ENCODE data around the gene NPPA.

DNA sequence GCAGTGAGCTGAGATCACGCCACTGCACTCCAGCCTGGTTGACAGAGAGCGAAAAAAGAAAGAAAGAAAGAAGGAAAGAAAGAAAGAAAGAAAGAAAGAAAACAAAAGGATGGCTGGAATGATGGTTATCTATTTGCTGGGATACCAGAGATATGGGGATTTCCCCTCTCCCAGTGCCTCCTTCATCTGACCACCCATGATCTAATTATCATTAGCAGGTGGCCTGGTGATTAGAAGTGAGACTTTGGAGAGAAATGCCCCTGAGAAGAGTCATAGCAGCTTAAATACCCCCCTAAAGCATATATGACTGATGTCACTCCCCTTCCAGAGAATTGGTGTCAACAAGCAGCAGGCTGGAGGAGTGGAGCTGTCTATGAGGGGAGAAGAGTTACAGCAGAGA is 12.5 kb upstream of the NPPA start:
- TF ChIP-seq, protein P1, sequence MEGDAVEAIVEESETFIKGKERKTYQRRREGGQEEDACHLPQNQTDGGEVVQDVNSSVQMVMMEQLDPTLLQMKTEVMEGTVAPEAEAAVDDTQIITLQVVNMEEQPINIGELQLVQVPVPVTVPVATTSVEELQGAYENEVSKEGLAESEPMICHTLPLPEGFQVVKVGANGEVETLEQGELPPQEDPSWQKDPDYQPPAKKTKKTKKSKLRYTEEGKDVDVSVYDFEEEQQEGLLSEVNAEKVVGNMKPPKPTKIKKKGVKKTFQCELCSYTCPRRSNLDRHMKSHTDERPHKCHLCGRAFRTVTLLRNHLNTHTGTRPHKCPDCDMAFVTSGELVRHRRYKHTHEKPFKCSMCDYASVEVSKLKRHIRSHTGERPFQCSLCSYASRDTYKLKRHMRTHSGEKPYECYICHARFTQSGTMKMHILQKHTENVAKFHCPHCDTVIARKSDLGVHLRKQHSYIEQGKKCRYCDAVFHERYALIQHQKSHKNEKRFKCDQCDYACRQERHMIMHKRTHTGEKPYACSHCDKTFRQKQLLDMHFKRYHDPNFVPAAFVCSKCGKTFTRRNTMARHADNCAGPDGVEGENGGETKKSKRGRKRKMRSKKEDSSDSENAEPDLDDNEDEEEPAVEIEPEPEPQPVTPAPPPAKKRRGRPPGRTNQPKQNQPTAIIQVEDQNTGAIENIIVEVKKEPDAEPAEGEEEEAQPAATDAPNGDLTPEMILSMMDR (IDR thresholded peaks at IDR 0.05) = no peak
- no peak for TF ChIP-seq POLR2A (IDR thresholded peaks at IDR 0.05)
